GM12892 (cell line): Measurements from ENCODE around the gene CENPA.
"Not testable (repeated sequence)": the region's sequence is repeated elsewhere in the genome, so short reads cannot be mapped to it uniquely, and the experiment has no call there.

Experiments used
- DNase-seq: peaks from one replicate; pipeline ENCODE4 v3.0.0; 2011; ENCODE audit not compliant: insufficient read length
- FAIRE-seq: peaks from 2 replicates; lab custom pipeline; 2011; peaks lifted over from hg19 to GRCh38; lab: Jason Lieb, UNC
- POLR2A ChIP-seq: IDR thresholded peaks from 2 replicates; pipeline ENCODE4 v1.6.1; 2011; ENCODE audit warnings: low read depth, low read length, control low read depth
- POLR2AphosphoS5 ChIP-seq: IDR thresholded peaks from 2 replicates; pipeline ENCODE4 v1.6.1; 2011; ENCODE audit warnings: low read depth, low read length, control low read depth
- TAF1 ChIP-seq: IDR thresholded peaks from 2 replicates; pipeline ENCODE4 v1.6.1; 2011; ENCODE audit warnings: low read depth, mild to moderate bottlenecking, control low read depth, low read length, borderline replicate concordance

Gene CENPA

DNA sequence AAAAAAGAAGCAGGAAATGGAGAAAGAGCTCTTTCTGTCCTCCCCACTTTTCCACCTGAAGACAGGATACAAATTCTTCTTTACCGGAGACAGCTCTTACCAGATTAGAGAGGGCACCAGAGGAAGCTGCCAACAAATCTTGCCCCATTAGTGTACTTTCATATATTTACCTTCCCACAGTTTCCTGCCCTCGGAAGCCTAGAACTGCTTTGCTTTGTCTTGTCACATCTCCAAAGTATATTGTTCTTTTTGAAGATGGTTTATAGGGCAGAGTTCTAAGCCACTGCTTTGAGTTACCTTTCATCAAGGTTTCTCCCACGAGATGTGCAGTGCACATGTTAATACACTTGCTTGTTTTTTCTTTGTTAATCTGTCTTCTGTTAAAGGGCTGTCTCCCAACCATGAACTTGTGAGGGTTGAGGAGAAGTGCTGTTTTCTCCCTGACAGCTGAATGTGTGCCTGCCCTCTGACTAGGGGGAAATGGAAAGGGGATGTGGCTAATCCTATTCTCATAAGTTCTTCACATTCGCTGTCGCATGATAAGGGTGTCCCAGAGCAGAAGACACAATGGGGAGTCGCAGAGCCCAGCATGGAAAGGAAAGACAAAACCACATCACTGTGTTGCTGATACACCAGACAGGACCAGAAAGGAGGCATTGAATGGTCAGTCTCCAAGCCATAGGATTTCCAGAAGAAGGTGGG lies 24.2 kb downstream of the CENPA start:
- no peak for DNase-seq
- FAIRE-seq = no peak
- TF ChIP-seq POLR2A = no peak
- no peak for TF ChIP-seq POLR2AphosphoS5
- no peak for TF ChIP-seq TAF1

DNA sequence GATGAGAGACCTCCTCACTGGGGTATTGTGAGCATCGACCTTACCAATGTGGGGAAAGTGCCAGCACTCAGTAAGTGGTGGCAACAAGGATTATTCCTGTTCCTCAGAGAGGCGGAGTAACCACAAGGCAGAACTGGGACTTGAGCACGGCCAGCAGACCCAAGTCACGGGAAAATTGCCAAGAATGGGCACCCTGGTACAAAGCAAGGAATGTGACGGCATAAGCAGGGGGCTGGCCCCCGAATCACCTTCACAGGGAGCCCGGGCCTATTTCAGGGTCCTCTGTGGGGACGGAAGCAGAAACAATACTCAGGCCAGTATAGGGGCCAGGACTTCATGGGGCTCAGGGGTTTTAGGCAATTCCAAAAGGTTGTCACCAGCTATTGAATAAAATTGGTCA lies 25.4 kb downstream of the CENPA start:
- DNase-seq = no peak
- TF ChIP-seq POLR2A (no peak), TAF1 (no peak), POLR2AphosphoS5 (no peak)
- FAIRE-seq = no peak

DNA sequence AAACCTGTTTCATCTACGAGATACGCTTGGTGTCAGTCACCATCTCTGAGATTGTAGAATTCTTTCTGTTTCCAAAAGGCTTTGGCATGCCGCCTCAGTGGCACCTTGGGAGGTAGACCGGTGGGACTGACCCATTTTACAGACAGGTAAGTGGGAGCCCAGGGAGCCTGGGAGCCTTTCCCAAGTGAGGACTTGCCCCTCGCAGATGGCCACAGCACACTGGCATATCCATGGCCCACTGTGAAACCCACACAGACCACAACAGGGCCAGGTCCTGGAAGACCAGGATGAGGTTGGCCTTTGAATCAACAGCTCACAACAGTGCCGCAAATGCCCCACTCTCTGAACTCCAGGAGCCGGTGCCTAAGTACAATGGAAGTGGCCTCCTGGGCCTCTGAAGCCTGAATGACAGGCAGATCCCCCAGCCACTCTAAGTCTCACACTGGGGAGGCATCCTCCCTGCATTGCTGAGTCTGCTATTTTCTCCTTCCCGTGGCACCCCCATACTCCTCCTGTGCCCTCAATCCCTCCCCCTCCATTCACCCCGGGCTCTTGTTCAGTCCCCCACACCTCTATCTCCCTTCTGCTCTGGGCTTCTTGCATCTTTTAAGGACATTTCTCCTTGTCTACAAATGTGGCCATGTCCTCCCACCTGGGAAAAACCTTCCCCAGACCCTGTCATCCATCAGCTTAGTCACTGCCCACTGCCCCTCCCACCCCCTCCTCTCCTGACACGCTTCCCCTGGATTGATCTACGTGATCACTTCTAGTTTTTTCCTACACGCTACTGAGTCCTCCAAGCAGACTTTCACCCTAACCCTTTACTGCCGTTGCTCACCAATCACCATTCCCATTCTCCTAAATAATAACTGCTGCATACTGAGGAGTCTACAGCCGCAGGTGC lies 26.2 kb downstream of the CENPA start:
- DNase-seq (no peak), FAIRE-seq (no peak)
- no peak for TF ChIP-seq POLR2A
- no peak for TF ChIP-seq TAF1
- no peak for TF ChIP-seq POLR2AphosphoS5

DNA sequence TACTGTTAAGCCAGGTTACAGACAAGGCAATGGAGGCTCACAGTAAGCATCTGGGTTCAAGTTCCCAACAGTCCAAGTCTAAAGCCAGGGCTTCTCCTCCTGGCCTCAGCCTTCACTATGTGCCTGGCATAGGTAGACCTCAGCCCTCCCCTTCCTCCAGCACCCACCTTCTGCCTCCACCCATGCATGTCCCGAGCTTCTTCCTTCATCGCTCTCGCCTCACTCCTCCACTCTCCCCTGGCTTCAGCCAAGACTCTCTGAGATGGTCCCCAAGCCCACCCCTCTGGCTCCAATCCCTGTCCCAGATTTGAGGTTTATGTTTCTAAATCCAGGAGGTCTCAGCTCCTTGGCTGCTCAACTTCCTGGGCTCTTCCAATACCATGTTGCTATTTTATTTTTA lies 26.9 kb downstream of the CENPA start:
- DNase-seq = no peak
- FAIRE-seq = no peak
- TF ChIP-seq POLR2A = no peak
- no peak for TF ChIP-seq TAF1
- no peak for TF ChIP-seq POLR2AphosphoS5

DNA sequence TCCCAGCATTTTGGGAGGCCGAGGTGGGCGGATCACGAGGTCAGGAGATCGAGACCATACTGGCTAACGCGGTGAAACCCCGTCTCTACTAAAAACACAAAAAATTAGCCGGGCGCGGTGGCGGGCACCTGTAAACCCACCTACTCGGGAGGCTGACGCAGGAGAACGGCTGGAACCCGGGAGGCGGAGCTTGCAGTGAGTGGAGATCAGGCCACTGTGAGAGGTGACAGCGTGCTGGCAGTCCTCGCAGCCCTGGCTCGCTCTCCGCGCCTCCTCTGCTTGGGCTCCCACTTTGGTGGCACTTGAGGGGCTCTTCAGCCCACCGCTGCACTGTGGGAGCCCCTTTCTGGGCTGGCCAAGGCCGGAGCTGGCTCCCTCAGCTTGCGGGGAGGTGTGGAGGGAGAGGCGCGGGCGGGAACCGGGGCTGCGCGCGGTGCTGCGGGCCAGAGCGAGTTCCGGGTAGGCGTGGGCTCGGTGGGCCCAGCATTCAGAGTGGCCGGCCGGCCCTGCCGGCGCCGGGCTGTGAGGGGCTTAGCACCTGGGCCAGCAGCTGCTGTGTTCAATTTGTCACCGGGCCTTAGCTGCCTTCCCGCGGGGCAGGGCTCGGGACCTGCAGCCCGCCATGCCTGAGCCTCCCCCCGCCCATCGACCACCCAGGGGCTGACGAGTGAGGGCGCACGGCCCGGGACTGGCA lies 28.4 kb downstream of the CENPA start:
- DNase-seq, FAIRE-seq: not testable (repeated sequence)

DNA sequence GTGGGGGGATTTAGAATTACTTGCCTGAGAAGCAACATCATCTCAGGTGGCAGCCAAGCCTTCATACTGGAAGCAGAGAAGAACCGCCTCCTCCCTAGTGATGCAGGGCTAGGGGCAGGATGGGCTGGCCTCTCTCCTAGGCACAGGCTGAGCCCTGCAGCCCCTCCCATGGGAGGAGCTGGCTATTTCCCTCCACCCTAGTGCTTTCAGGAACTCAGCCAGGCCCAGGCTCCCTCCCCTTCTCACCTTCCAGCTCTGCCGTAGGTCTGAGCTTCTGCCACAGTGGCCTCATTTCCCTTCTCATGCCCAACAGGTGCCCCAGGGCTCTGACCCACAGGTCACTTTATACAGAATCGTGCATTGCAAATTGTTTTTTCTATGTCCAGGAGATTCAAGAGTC lies 31.0 kb downstream of the CENPA start:
- FAIRE-seq (no peak), DNase-seq (no peak)
- TF ChIP-seq POLR2AphosphoS5 (no peak), TAF1 (no peak), POLR2A (no peak)

DNA sequence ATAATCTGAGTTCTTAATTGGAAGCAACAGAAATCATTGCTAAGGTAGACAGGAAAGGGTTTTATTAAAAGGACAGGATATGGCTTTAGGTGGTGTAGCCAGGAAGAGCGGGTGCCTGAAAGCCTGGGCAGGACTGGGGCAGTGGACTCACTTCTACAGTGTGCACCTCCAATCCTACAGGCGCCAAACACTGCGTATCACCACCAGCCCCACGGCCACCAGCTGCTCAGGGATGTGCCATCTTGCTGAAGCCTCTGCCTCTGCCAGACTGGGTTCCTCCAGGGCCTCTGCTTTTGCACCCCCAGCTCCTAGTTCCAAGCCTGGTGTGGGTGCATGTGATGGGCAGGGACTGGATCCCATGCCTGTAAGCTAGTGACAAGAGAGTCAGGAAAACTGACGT lies 32.4 kb downstream of the CENPA start:
- no peak for FAIRE-seq
- no peak for TF ChIP-seq TAF1
- no peak for TF ChIP-seq POLR2A
- no peak for TF ChIP-seq POLR2AphosphoS5
- no peak for DNase-seq

DNA sequence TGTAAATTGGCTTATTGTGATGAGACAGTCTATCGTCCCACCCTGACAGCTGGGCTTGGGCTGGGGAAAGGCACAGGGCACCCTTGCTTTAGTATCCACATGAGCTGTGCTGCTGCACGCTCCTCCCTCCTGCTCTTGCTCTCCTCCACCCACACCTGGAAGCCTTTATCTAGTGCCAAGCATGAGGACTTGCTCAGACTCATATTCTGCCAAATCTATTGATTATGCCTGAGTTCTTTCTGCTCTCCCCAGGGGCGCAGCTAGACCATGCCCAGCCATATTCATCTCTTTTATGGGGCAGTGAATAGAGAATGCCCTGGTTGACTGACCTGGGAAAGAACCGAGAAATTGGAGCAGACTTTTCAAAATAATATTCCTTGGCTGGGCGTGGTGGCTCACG lies 33.1 kb downstream of the CENPA start:
- no peak for DNase-seq
- TF ChIP-seq POLR2A = no peak
- no peak for TF ChIP-seq TAF1
- no peak for TF ChIP-seq POLR2AphosphoS5
- no peak for FAIRE-seq

DNA sequence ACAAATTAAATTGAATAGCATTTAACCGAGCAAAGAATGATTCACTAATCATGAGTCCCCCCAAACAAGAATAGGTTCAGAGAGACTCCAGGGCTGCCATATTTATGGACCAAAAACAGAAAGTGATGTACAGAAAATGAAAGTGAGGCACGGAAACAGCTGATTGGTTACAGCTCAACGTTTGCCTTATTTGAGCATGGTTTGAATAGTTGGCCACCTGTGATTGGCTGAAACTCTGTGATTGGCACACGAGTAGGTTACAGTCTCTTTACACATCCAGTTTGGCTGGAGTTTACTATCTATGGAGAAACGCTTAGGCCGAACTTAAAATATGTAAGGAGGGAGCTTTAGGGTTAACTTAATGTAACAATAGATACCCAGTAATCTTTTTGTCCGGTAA lies 35.1 kb downstream of the CENPA start:
- FAIRE-seq = no peak
- TF ChIP-seq POLR2A (no peak), TAF1 (no peak), POLR2AphosphoS5 (no peak)

DNA sequence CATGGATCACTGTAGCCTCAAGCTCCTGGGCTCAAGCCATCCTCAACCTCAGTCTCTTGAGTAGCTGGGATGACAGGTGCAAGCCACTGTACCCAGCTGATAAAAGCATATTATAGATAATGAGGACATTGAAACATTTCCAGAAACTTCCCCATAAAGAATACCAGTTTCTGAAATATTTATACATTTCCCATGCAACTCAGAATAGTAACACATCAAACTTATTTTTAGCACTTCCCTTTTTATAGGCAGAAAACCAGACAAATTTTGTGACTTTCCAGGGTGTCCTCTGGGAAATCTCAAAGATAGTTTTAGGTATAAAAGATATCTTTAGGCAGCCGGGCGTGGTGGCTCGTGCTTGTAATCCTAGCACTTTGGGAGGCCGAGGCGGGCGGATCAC lies 37.0 kb downstream of the CENPA start:
- DNase-seq = no peak
- no peak for TF ChIP-seq POLR2A
- TF ChIP-seq POLR2AphosphoS5 = no peak
- no peak for TF ChIP-seq TAF1
- FAIRE-seq = no peak

More for the DNA sequence above, 35.1 kb downstream of the CENPA start:
- DNase-seq = no peak

DNA sequence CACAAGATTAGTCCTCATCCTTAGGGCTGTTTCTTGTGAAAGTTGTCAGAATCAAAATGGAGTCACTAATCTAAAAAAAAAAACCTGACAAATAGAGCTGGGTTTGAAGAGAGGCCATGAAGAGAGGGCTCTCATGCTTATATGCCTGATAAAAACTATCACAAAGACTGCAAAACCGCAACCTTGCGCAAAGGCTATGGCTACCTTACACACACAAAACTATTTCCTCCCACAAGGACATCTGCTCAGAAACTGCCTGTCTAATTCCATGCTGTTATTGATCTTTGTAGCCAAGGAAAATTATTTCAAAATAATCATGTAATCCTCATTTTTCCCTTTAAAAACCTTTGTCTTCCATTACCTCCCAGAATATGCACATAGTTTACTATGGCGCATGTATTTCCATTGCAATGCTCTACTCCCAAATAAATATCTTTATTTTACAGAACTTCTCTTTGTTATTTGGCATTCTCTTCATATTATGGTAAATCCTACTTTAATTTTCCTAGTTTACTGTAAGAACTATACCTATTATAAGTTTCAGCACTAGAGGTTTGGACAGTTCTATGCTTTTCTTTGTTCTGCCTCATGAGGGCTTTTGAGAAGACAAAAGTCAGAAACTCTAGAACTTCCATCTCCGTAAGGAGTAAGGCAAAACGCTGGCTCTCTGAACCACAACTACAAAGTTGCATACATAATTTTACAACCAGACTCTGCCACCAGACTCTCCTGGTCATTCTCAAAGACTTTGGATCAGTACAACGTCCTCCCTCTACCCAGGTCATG lies 52.5 kb downstream of the CENPA start:
- no peak for DNase-seq
- FAIRE-seq = no peak
- TF ChIP-seq POLR2A (no peak), POLR2AphosphoS5 (no peak), TAF1 (no peak)
